H1 (cell line): ENCODE data around the gene WDR26. TPM values are rescaled to one million over a fixed set of nuclear protein-coding genes. Genes with fewer than 3 reads are reported as not detected.
"Not testable (repeated sequence)": the region's sequence is repeated elsewhere in the genome, so short reads cannot be mapped to it uniquely, and the experiment has no call there.

Experiments used
- CTCF ChIA-PET: fragments of 300-600 bp; sonication (Branson Sonifier 250); formaldehyde crosslinking; loops from one replicate; lab custom pipeline; 2021; ENCODE audit not compliant: partially characterized antibody; lab: Charles Lee
- POLR2A ChIA-PET: fragments of 300-600 bp; sonication (Branson Sonifier 250); formaldehyde crosslinking; loops from one replicate; lab custom pipeline; 2021; ENCODE audit warnings: inconsistent platforms; ENCODE audit not compliant: partially characterized antibody; lab: Charles Lee
- DNase-seq, 2 experiments: peaks; one replicate each; pipeline versions ENCODE4 v3.0.0 to v3.0.0-alpha.2; 2010 to 2022; ENCODE audit warnings: low spot score in 2 of 2, low read depth in 1 of 2, mixed read lengths in 1 of 2
- FAIRE-seq: peaks from 2 replicates; lab custom pipeline; 2011; peaks lifted over from hg19 to GRCh38; lab: Jason Lieb, UNC
- H2AFZ ChIP-seq: 2 replicates; pipeline ENCODE4 v1.8.1; 2012; ENCODE audit warnings: low read length, inconsistent platforms
- H2AK5ac ChIP-seq: 2 replicates; pipeline ENCODE4 v1.6.1; 2013; ENCODE audit warnings: low read depth, low read length
- H2BK120ac ChIP-seq: replicated peaks from 2 replicates; pipeline ENCODE3; 2013; ENCODE audit warnings: low read depth, low read length, inconsistent platforms
- H2BK12ac ChIP-seq: 2 replicates; pipeline ENCODE4 v1.6.1; 2013; ENCODE audit warnings: low read depth, low read length
- H2BK15ac ChIP-seq: 2 replicates; pipeline ENCODE4 v1.6.1; 2013; ENCODE audit warnings: low read length
- H2BK20ac ChIP-seq: 2 replicates; pipeline ENCODE4 v1.6.1; 2013; ENCODE audit warnings: low read length
- H2BK5ac ChIP-seq: 2 replicates; pipeline ENCODE4 v1.6.1; 2013; ENCODE audit warnings: low read depth, low read length
- H3K14ac ChIP-seq: 2 replicates; pipeline ENCODE4 v1.6.1; 2013; ENCODE audit warnings: inconsistent platforms; ENCODE audit not compliant: insufficient read length
- H3K18ac ChIP-seq: 2 replicates; pipeline ENCODE4 v1.6.1; 2013; ENCODE audit warnings: low read length; ENCODE audit errors: extremely low read depth
- H3K23ac ChIP-seq: 2 replicates; pipeline ENCODE4 v1.6.1; 2013; ENCODE audit warnings: inconsistent platforms; ENCODE audit not compliant: insufficient read length
- H3K23me2 ChIP-seq: 2 replicates; pipeline ENCODE4 v1.6.1; 2013; ENCODE audit warnings: low read depth, low read length
- H3K27ac ChIP-seq: 2 replicates; pipeline ENCODE4 v1.6.1; 2011; ENCODE audit warnings: low read depth, low read length, inconsistent platforms
- H3K27me3 ChIP-seq, 4 experiments: replicated peaks in 1 of 4; 1 replicate in 1 of 4; 2 replicates in 3 of 4; pipeline versions ENCODE4 v1.6.1 to v1.8.1; 2011 to 2013; ENCODE audit warnings: low read length in 3 of 4, mild to moderate bottlenecking in 3 of 4, inconsistent platforms in 2 of 4, mixed read lengths in 2 of 4, moderate library complexity in 1 of 4; ENCODE audit not compliant: control insufficient read depth in 3 of 4, insufficient read depth in 3 of 4; ENCODE audit errors: extremely low read depth in 1 of 4
- H3K36me3 ChIP-seq, 4 experiments: 2 replicates each; pipeline versions ENCODE4 v1.6.1 to v1.8.1; 2011 to 2013; ENCODE audit warnings: mild to moderate bottlenecking in 4 of 4, low read length in 3 of 4, moderate library complexity in 2 of 4, control low read depth in 1 of 4, inconsistent platforms in 1 of 4; ENCODE audit not compliant: insufficient read depth in 4 of 4, control insufficient read depth in 2 of 4
- H3K4ac ChIP-seq: replicated peaks from 2 replicates; pipeline ENCODE3; 2013; ENCODE audit warnings: low read length, low read depth, mixed read lengths, inconsistent platforms; ENCODE audit not compliant: insufficient read length
- H3K4me1 ChIP-seq, 4 experiments: replicated peaks in 1 of 4; 1 replicate in 1 of 4; 2 replicates in 3 of 4; pipeline versions ENCODE4 v1.6.1 to v1.8.1; 2011 to 2013; ENCODE audit warnings: low read length in 3 of 4, inconsistent platforms in 2 of 4, mixed read lengths in 1 of 4; ENCODE audit not compliant: insufficient read depth in 4 of 4, control insufficient read depth in 3 of 4
- H3K4me2 ChIP-seq, 2 experiments: 2 replicates each; pipeline versions ENCODE4 v1.6.1 to v1.8.1; 2011 to 2013; ENCODE audit warnings: low read depth in 2 of 2, low read length in 2 of 2, control low read depth in 1 of 2, inconsistent platforms in 1 of 2, mild to moderate bottlenecking in 1 of 2; ENCODE audit not compliant: insufficient read depth in 1 of 2
- H3K4me3 ChIP-seq, 4 experiments: fragments of 200-600, 300-600 bp in 1 of 4; sonication (generic), shearing (Covaris generic), sonication (Bioruptor Twin) in 1 of 4; 2 replicates each; pipeline versions ENCODE4 v1.5.1 to v1.8.1; 2011 to 2016; ENCODE audit warnings: low read length in 4 of 4, low read depth in 3 of 4, control low read depth in 2 of 4, inconsistent platforms in 2 of 4, mild to moderate bottlenecking in 2 of 4, mixed read lengths in 1 of 4, moderate library complexity in 1 of 4; ENCODE audit not compliant: insufficient read depth in 2 of 4; ENCODE audit errors: extremely low read depth in 1 of 4
- H3K56ac ChIP-seq: replicated peaks from 2 replicates; pipeline ENCODE3; 2013; ENCODE audit warnings: low read depth, mild to moderate bottlenecking, mixed read lengths, low read length, inconsistent platforms; ENCODE audit not compliant: insufficient read length
- H3K79me1 ChIP-seq: 2 replicates; pipeline ENCODE4 v1.6.1; 2013; ENCODE audit warnings: low read depth, low read length, control low read depth
- H3K79me2 ChIP-seq, 2 experiments: 2 replicates each; pipeline versions ENCODE4 v1.6.1 to v1.8.1; 2012 to 2013; ENCODE audit warnings: low read length in 2 of 2, mild to moderate bottlenecking in 2 of 2, inconsistent platforms in 1 of 2; ENCODE audit not compliant: insufficient read depth in 2 of 2, control insufficient read depth in 1 of 2
- H3K9ac ChIP-seq, 4 experiments: replicated peaks in 1 of 4; 1 replicate in 1 of 4; 2 replicates in 3 of 4; pipeline versions ENCODE4 v1.6.1 to v1.8.1; 2011 to 2013; ENCODE audit warnings: low read depth in 3 of 4, low read length in 3 of 4, control low read depth in 2 of 4, mild to moderate bottlenecking in 2 of 4, moderate library complexity in 2 of 4, inconsistent platforms in 1 of 4; ENCODE audit errors: extremely low read depth in 1 of 4
- H3K9me3 ChIP-seq, 2 experiments: 2 replicates each; pipeline versions ENCODE4 v1.6.1 to v1.8.1; 2012 to 2013; ENCODE audit warnings: mild to moderate bottlenecking in 2 of 2, moderate library complexity in 2 of 2, control low read depth in 1 of 2, inconsistent platforms in 1 of 2, low read depth in 1 of 2, low read length in 1 of 2, mixed read lengths in 1 of 2; ENCODE audit not compliant: insufficient read depth in 2 of 2
- H4K20me1 ChIP-seq, 2 experiments: replicated peaks in 1 of 2; 2 replicates each; pipeline versions ENCODE3 to v1.8.1; 2011 to 2013; ENCODE audit warnings: inconsistent platforms in 2 of 2, low read length in 2 of 2, mild to moderate bottlenecking in 1 of 2; ENCODE audit not compliant: insufficient read depth in 2 of 2, control insufficient read depth in 1 of 2
- H4K5ac ChIP-seq: 2 replicates; pipeline ENCODE4 v1.6.1; 2013; ENCODE audit warnings: low read length, low read depth, mixed read lengths, inconsistent platforms; ENCODE audit not compliant: insufficient read length
- H4K8ac ChIP-seq: 2 replicates; pipeline ENCODE4 v1.8.0; 2013; ENCODE audit warnings: mild to moderate bottlenecking, moderate library complexity, low read length, inconsistent platforms; ENCODE audit not compliant: insufficient read depth; ENCODE audit errors: extremely low read depth
- H4K91ac ChIP-seq: replicated peaks from 2 replicates; pipeline ENCODE3; 2013; ENCODE audit warnings: low read length, mixed read lengths, inconsistent platforms; ENCODE audit not compliant: insufficient read length
- WGBS, 2 experiments: shearing (Covaris generic) in 1 of 2; methylation state at CpG; one replicate each; pipeline versions ENCODE4 v1.1.6 to v1.1.7; 2013 to 2015; ENCODE audit warnings: low lambda C conversion rate in 2 of 2, mixed read lengths in 2 of 2, inconsistent platforms in 1 of 2, low coverage in 1 of 2, missing lambda C conversion rate in 1 of 2; ENCODE audit not compliant: insufficient replicate concordance in 2 of 2, insufficient coverage in 1 of 2, insufficient read length in 1 of 2; ENCODE audit errors: extremely low coverage in 1 of 2, missing lambda C conversion rate in 1 of 2; 5-methylcytosine and 5-hydroxymethylcytosine counted together
- polyA plus RNA-seq, 7 experiments: library from polyadenylated mRNA; depleted of rRNA in 3 of 7; stranded (reverse) in 5 of 7; unstranded in 2 of 7; fragments of >200 nt in 5 of 7; fragments of 200-250 nt in 2 of 7; gene quantifications; 1 replicate in 5 of 7; 2 replicates in 1 of 7; 4 replicates in 1 of 7; pipeline versions ENCODE4 v1.2.1 to v1.2.3, GENCODE V29; 2011 to 2013; ENCODE audit warnings: missing spikeins in 2 of 7, mixed read lengths in 2 of 7
- total RNA-seq: library from RNA; stranded (reverse); fragmentation: NEBNext Ultra II Directional; extraction: Animal tissue kit (Norgen Biotek cat#: 25700); gene quantifications from 2 replicates; pipeline ENCODE4 v1.2.1, GENCODE V29; 2021

The WDR26 gene
- total and polyA plus RNA-seq, 2 of the 8 experiments (the other 6 are each of a cell fraction or from before 2014, with no cell fraction given), result 18.0 to 72.5 TPM

DNA sequence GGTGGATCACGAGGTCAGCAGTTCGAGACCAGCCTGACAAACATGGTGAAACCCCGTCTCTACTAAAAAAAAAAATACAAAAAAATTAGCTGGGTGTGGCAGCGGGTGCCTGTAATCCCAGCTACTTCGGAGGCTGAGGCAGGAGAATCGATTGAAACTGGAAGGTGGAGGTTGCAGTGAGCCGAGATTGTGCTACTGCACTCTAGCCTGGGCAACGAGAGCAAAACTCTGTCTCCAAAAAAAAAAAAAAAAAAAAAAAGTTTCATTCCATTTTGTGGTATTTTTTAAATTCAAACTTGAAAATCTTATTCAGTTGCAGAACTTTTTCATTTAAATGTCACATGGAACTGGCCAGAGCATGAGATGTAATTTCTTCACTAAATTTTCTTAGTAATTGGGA, 7.7 kb downstream of the WDR26 start:
- WGBS, 2 experiments, result 97% methylated on average over 7 of the region's 8 CpGs; no CpG with 5 or more reads in 1 of the 2 experiments
- H3K18ac ChIP-seq, H3K14ac ChIP-seq, H3K4me1 ChIP-seq, H3K4me3 ChIP-seq, H3K9me3 ChIP-seq, H2AK5ac ChIP-seq, H2BK15ac ChIP-seq, H3K27me3 ChIP-seq, CTCF ChIA-PET, DNase-seq, H2AFZ ChIP-seq, H2BK20ac ChIP-seq, H3K23ac ChIP-seq, H3K79me1 ChIP-seq, H2BK120ac ChIP-seq, H3K56ac ChIP-seq, H3K27ac ChIP-seq, H2BK5ac ChIP-seq, H4K20me1 ChIP-seq, FAIRE-seq, H3K23me2 ChIP-seq, H3K4ac ChIP-seq, H4K91ac ChIP-seq, H4K5ac ChIP-seq, H3K4me2 ChIP-seq, H4K8ac ChIP-seq, H2BK12ac ChIP-seq, H3K9ac ChIP-seq: not testable (repeated sequence)
- peaks cover 13 to 91% (median 51%) of the 10 kb centered on the region in 4 experiments for H3K36me3 ChIP-seq
- POLR2A ChIA-PET, result interaction anchor here (1.2 to 1.6 kb wide), 3 partner anchors 10 to 20 kb away, joined by 3 to 9 read pairs (median 7); no protein-coding TSS in a partner anchor
- H3K79me2 ChIP-seq, result peaks cover 0 to 41% of the 10 kb centered on the region in 2 experiments; a peak in 2 of 4 replicates
